ENCODE results near the gene FAM210A.
"Not testable (repeated sequence)": the region's sequence is repeated elsewhere in the genome, so short reads cannot be mapped to it uniquely, and the experiment has no call there.

GRCh38 chr18:13690060-13690459 lies 36.3 kb downstream of the FAM210A start:
- TF ChIP-seq, protein P1, sequence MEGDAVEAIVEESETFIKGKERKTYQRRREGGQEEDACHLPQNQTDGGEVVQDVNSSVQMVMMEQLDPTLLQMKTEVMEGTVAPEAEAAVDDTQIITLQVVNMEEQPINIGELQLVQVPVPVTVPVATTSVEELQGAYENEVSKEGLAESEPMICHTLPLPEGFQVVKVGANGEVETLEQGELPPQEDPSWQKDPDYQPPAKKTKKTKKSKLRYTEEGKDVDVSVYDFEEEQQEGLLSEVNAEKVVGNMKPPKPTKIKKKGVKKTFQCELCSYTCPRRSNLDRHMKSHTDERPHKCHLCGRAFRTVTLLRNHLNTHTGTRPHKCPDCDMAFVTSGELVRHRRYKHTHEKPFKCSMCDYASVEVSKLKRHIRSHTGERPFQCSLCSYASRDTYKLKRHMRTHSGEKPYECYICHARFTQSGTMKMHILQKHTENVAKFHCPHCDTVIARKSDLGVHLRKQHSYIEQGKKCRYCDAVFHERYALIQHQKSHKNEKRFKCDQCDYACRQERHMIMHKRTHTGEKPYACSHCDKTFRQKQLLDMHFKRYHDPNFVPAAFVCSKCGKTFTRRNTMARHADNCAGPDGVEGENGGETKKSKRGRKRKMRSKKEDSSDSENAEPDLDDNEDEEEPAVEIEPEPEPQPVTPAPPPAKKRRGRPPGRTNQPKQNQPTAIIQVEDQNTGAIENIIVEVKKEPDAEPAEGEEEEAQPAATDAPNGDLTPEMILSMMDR (IDR thresholded peaks at IDR 0.05) = not testable (repeated sequence)
- not testable (repeated sequence) for TF ChIP-seq POLR2A (IDR thresholded peaks at IDR 0.05)

All from esophagus squamous epithelium (tissue), 4 donors.